Esophagus muscularis mucosa (tissue), 4 donors: Measurements from ENCODE around the gene HM13. TPM values are rescaled to one million over a fixed set of nuclear protein-coding genes. Genes with fewer than 3 reads are reported as not detected.

ENCODE experiments used
- DNase-seq: peaks from one replicate; pipeline ENCODE4 v3.0.0-alpha.2; 2017; ENCODE audit errors: extremely low spot score
- H3K27ac ChIP-seq, 4 donors: fragments of 200-600 bp; sonication (generic); replicated peaks in 1 of 4; 1 replicate in 3 of 4; 2 replicates in 1 of 4; pipeline ENCODE4 v1.5.1; 2016 to 2019; ENCODE audit warnings: mild to moderate bottlenecking in 1 of 4
- H3K27me3 ChIP-seq, 4 donors: fragments of 200-600 bp; sonication (generic); one replicate each; pipeline versions ENCODE4 v1.5.1 to v1.6.0; 2016 to 2019
- H3K36me3 ChIP-seq, 4 donors: fragments of 200-600 bp; sonication (generic); one replicate each; pipeline ENCODE4 v1.5.1; 2016 to 2019
- H3K4me1 ChIP-seq, 4 donors: fragments of 200-600 bp; sonication (generic); one replicate each; pipeline ENCODE4 v1.5.1; 2016 to 2019
- H3K4me3 ChIP-seq, 4 donors: fragments of 200-600 bp; sonication (generic); 1 replicate in 2 of 4; 2 replicates in 2 of 4; pipeline ENCODE4 v1.5.1; 2016 to 2019; ENCODE audit warnings: mild to moderate bottlenecking in 4 of 4, moderate library complexity in 1 of 4
- H3K9me3 ChIP-seq, 4 donors: fragments of 200-600 bp; sonication (generic); 1 replicate in 3 of 4; 2 replicates in 1 of 4; pipeline ENCODE4 v1.5.1; 2016 to 2019
- EP300 ChIP-seq: sonication (generic); formaldehyde crosslinking; IDR thresholded peaks from one replicate; pipeline ENCODE4 v1.6.1; 2017; ENCODE audit warnings: antibody characterized with exemption
- POLR2A ChIP-seq: fragments of 450-650 bp; IDR thresholded peaks from one replicate; pipeline ENCODE4 v1.6.1; 2017; ENCODE audit warnings: antibody characterized with exemption, moderate library complexity, mild to moderate bottlenecking, low read depth
- POLR2AphosphoS5 ChIP-seq, 2 donors: sonication (generic); formaldehyde crosslinking; IDR thresholded peaks; one replicate each; pipeline ENCODE4 v1.6.1; 2017; ENCODE audit warnings: antibody characterized with exemption in 2 of 2
- WGBS: methylation state at CpG from one replicate; pipeline ENCODE4 v1.1.5; 2018; 5-methylcytosine and 5-hydroxymethylcytosine counted together
- intact Hi-C: fragments of 100-400 bp; cut with DNase I; formaldehyde crosslinking; loops from one replicate; pipeline ENCODE4 v1.15.1; 2023
- total RNA-seq, 4 donors: library from RNA; depleted of rRNA; stranded (reverse); fragments of >200 nt; gene quantifications; one replicate each; pipeline versions ENCODE4 v1.1.0 to v1.2.1, GENCODE V29; 2016
- TF ChIP-seq, protein P1 (sequence below), 3 experiments: fragments of 200-600 bp in 2 of 3; fragments of 450-650 bp in 1 of 3; sonication (generic) in 2 of 3; IDR thresholded peaks; one replicate each; pipeline ENCODE4 v1.5.1; 2017 to 2019; ENCODE audit warnings: antibody characterized with exemption in 3 of 3, mild to moderate bottlenecking in 2 of 3, moderate library complexity in 1 of 3

Gene HM13
- total RNA-seq, 4 donors from 2014 or later, result 41.5 to 67.7 (median 47.6) TPM

DNA sequence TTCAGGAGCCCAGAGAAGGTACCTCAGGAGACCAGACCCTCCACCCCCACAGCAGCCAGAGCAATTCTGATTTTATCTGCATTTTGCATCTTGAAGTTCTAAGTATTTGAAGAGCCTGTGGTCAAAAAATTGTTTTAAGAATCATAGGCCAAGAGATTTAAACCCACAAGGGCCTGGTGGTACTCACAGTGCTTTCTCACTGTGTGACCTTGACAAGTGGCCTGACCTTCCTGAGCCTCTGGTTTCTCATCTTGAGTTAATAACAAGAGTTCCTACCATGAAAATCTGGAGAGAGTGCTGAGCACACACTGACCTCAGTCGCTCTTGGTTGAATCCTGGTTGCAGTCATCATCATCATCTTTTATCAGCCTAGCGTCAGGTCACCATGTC is 45.5 kb downstream of the HM13 start:
- Histone ChIP-seq H3K27ac (peak overlapping the region in 3 of 4 donors; percentile 14 to 77 (median 71)), H3K36me3 (peaks cover 25 to 73% (median 64%) of the 10 kb centered on the region in 4 donors)
- 91% methylated on average over 2 of the region's 2 CpGs for WGBS

DNA sequence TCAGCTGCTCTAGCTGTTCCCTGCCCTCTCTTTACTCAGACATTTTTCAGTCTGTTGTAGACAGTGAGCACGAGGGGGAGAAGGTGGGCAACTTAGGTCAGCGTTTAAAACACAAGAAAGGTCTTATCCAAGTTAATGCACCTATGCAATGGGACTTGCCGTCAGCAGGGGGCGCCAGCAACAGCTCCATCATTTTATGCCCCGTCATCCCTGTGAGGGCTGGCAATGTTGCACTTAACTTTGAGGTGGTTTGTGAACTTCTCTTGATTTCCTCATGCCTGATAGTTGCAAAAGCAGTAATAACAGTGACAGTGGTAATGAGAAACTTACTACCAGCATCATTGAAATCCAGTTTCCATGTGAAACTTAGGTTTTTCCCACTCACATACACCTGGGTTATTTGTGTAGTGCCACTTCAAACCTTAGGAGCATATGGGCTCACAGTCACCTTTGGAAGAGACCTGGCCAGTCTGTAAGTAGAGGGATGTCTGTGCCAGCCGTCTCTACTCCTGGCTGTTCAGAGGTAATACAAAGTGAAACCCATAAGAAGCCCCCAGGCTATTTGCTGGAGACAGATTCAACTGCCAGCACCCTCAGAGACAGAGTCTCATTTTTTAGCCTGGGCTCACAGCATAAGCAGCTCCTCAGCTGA is 46.0 kb downstream of the HM13 start:
- TF ChIP-seq POLR2A (no peak), POLR2AphosphoS5 (IDR thresholded peaks at IDR 0.05) (peak; percentile 50 to 53), EP300 (no peak)
- TF ChIP-seq, protein P1, sequence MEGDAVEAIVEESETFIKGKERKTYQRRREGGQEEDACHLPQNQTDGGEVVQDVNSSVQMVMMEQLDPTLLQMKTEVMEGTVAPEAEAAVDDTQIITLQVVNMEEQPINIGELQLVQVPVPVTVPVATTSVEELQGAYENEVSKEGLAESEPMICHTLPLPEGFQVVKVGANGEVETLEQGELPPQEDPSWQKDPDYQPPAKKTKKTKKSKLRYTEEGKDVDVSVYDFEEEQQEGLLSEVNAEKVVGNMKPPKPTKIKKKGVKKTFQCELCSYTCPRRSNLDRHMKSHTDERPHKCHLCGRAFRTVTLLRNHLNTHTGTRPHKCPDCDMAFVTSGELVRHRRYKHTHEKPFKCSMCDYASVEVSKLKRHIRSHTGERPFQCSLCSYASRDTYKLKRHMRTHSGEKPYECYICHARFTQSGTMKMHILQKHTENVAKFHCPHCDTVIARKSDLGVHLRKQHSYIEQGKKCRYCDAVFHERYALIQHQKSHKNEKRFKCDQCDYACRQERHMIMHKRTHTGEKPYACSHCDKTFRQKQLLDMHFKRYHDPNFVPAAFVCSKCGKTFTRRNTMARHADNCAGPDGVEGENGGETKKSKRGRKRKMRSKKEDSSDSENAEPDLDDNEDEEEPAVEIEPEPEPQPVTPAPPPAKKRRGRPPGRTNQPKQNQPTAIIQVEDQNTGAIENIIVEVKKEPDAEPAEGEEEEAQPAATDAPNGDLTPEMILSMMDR (IDR thresholded peaks at IDR 0.05), result peak; percentile 81 to 87 (median 84)
- Histone ChIP-seq H3K27ac (peak overlapping the region; percentile 63 to 78 (median 74)), H3K4me3 (no peak overlapping the region), H3K4me1 (peaks cover 13 to 36% (median 26%) of the 10 kb centered on the region in 4 donors), H3K27me3 (no peaks in the 10 kb centered on the region), H3K9me3 (no peaks in the 10 kb centered on the region), H3K36me3 (peaks cover 25 to 73% (median 63%) of the 10 kb centered on the region in 4 donors)
- DNase-seq, result no peak
- intact Hi-C loops, result no loop called here
- WGBS, result 15% methylated on average over 6 of the region's 6 CpGs

More for the DNA sequence above, 45.5 kb downstream of the HM13 start:
- no peak for DNase-seq
- Histone ChIP-seq H3K4me1 (peaks cover 13 to 36% (median 26%) of the 10 kb centered on the region in 4 donors), H3K9me3 (no peaks in the 10 kb centered on the region), H3K27me3 (no peaks in the 10 kb centered on the region), H3K4me3 (no peak overlapping the region)
- intact Hi-C loops, result no loop called here
- TF ChIP-seq, protein P1 (IDR thresholded peaks at IDR 0.05), result no peak
- no peak for TF ChIP-seq POLR2AphosphoS5 (IDR thresholded peaks at IDR 0.05)
- TF ChIP-seq EP300, result no peak
- TF ChIP-seq POLR2A, result no peak

DNA sequence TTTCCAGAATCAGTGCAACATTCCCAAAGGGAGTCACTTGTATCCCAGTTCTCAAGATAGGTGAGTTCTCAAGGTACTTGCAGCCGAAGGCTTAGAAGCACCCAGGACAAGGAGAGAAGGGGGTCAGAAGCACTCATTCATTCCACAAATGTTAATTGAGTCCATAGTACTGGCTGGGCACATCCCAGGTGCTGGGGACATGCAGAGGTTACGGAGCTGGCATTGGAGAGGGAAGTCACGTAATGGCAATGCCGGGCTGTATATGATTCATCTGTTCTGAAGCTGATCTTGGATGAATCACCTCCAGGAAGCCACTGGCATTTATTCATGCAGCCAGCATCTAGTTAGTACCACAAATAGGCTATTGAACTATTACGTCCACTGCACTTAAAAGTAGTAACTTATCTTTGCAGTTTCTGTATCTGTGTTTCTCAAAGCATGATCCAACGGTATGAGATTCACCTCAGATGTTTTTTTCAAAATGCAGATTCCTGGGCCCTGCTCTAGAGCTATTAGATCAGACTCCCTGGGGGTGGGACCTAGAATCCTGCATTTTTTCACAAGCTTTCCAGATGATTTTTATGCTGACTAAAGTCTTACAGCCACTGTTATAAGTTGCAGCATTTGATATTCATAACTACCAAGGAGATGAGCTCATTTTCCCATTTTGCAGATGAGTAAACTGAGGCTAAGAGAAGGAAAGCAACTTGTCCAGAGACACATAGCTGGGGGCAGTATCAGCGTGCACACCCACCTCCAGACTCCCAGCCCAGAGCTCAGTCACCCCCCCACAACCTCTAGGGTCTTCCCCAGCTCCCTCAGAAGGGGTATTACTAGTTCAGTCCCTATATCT is 46.7 kb downstream of the HM13 start:
- H3K9me3 ChIP-seq, result no peaks in the 10 kb centered on the region
- TF ChIP-seq EP300 (no peak), POLR2AphosphoS5 (IDR thresholded peaks at IDR 0.05) (peak; percentile 24 to 62)
- H3K36me3 ChIP-seq, result peaks cover 25 to 73% (median 61%) of the 10 kb centered on the region in 4 donors
- DNase-seq, result no peak
- WGBS, result 35% methylated on average over 7 of the region's 7 CpGs
- H3K4me3 ChIP-seq, result no peak overlapping the region
- intact Hi-C loops, result no loop called here
- H3K4me1 ChIP-seq, result peaks cover 13 to 36% (median 26%) of the 10 kb centered on the region in 4 donors
- H3K27ac ChIP-seq, result peak overlapping the region; percentile 63 to 78 (median 74)
- no peaks in the 10 kb centered on the region for H3K27me3 ChIP-seq

DNA sequence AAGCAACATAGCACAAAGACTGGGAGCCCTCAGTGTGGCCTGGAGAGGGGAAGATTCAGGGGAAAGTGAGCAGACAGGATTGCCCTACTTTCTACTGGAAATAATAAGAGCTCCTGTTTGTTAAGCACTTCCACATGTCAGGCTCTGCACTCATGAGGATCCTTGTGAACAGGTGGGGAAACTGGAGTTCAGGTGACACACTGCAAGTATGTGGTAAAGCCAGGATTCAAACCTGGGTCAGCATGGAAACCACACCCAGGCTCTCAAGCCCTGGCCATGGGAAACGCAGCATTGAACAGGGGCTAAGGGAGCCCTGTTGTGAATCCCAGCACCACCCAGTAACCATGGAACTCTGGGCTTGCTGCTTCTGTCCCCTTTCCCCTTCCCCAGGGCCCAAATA is 48.0 kb downstream of the HM13 start:
- TF ChIP-seq EP300 (no peak), POLR2A (no peak), POLR2AphosphoS5 (IDR thresholded peaks at IDR 0.05) (no peak)
- TF ChIP-seq, protein P1 (IDR thresholded peaks at IDR 0.05), result no peak
- Histone ChIP-seq H3K36me3 (peaks cover 25 to 76% (median 67%) of the 10 kb centered on the region in 4 donors), H3K27ac (peak overlapping the region in 1 of 4 donors; percentile 78), H3K9me3 (no peaks in the 10 kb centered on the region), H3K4me1 (peaks cover 13 to 47% (median 31%) of the 10 kb centered on the region in 4 donors), H3K27me3 (no peaks in the 10 kb centered on the region), H3K4me3 (no peak overlapping the region)
- intact Hi-C loops, result loop anchor here (2.0 kb wide), 1 partner anchor 51 kb away; no protein-coding TSS in a partner anchor
- DNase-seq, result no peak
- 83% methylated on average over 1 of the region's 1 CpG for WGBS

DNA sequence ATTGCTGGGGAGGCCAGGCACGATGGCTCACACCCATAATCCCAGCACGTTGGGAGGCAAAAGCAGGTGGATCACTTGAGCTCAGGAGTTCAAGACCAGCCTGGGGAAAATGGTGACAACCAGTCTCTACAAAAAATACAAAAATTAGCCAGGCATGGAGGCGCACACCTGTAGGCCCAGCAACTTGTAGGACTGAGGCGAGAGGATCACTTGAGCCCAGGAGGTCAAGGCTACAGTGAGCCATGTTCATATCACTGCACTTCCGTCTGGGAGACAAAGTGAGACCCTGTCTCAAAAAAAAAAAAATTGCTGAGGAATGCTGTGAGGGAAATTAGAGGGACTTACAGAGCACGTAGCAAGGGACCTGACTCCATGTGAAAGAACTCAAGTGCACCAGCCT is 50.0 kb downstream of the HM13 start:
- H3K27ac ChIP-seq, result no peak overlapping the region
- H3K4me3 ChIP-seq, result no peak overlapping the region
- H3K36me3 ChIP-seq, result peaks cover 25 to 84% (median 68%) of the 10 kb centered on the region in 4 donors
- intact Hi-C loops, result no loop called here
- no peaks in the 10 kb centered on the region for H3K9me3 ChIP-seq
- 84% methylated on average over 6 of the region's 6 CpGs for WGBS
- peaks cover 20 to 68% (median 49%) of the 10 kb centered on the region in 4 donors for H3K4me1 ChIP-seq
- no peak for DNase-seq
- no peak for TF ChIP-seq POLR2A
- no peak for TF ChIP-seq POLR2AphosphoS5 (IDR thresholded peaks at IDR 0.05)
- TF ChIP-seq EP300, result no peak
- TF ChIP-seq, protein P1 (IDR thresholded peaks at IDR 0.05), result no peak
- no peaks in the 10 kb centered on the region for H3K27me3 ChIP-seq
